Fibroblast of skin of left quadriceps (primary cell): ENCODE data around the gene OSTN.
"Not testable (repeated sequence)": the region's sequence is repeated elsewhere in the genome, so short reads cannot be mapped to it uniquely, and the experiment has no call there.

Source experiments
- DNase-seq, 2 experiments: peaks; one replicate each; pipeline ENCODE4 v3.0.0-alpha.2; 2013; ENCODE audit warnings: low read depth in 2 of 2

The OSTN gene

GRCh38 chr3:191263850-191264249, 64.8 kb downstream of the OSTN start:
- DNase-seq = no peak

DNA sequence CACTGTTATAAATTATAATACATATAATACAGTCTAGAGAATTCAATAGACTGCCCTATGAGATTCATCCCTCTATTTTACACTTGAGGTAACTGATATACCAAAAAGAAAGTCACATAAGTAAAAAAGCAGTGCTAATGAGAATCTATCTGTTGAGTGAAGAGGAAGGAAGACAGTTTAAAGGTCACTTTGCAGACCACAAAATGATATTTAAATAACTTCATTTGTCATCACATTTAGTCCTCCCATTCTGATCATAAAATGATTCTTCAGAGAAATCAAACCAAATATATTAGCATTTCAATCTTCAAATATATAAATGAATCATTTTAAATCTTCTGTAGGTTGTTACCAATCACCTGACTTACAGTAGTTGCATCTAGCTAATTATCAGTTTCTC, 69.7 kb downstream of the OSTN start:
- DNase-seq = no peak

GRCh38 chr3:191269289-191270085, 70.4 kb downstream of the OSTN start:
- no peak for DNase-seq

DNA sequence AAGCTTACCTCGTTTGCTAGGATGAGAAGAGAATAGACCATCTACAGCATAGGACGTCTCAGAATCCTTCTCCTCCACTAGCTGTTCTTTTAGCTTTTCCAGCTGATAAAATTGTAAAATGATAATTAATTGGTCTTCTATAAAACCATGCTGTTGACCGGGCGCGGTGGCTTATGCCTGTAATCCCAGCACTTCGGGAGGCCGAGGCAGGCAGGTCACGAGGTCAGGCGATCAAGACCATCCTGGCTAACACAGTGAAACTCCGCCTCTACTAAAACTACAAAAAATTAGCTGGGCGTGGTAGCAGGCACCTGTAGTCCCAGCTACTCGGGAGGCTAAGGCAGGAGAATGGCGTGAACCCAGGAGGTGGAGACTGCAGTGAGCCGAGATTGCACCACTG, 76.2 kb downstream of the OSTN start:
- DNase-seq = not testable (repeated sequence)

DNA sequence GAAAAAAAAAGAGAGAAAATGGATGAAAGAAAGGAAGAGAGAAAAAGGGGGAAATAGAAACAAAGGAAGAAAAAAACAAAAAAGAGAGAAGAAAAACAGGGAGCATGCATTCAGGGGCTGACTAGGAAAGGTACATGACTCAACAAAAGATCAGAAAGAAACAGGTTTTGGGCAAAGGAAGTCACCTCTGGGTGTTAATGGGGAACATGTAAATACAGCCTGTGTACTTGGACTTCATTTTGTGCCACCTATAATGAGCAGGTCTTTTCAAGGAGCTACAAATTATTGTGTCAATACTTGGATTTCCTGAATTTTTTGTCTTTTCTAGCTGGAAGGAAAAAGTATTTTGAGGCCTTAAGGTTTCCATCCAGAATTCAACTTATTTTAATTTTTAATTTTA, 76.7 kb downstream of the OSTN start:
- no peak for DNase-seq

GRCh38 chr3:191280111-191280510, 81.1 kb downstream of the OSTN start:
- no peak for DNase-seq

DNA sequence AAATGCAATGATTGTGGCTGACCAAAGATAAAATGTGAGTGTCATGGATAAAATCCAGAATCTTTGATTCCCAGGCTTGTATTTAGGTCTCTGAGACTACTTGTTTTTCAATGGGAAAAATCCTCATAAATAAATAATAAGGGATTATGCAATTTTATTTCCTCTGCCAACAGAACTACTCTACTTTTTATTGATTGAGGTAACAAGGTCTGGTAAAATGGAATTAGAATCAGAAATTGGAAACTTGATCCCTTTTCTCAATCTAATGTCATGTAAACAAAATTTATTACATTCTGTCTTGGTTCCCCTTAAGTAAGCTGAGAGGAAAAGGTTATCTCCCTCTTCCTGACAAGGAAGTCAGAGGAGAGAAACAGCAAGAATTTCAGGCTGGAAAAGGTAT, 81.8 kb downstream of the OSTN start:
- DNase-seq = no peak

- DNase-seq = no peak
These were observed 83.5 kb downstream of the OSTN start for GRCh38 chr3:191282251-191283185.

DNA sequence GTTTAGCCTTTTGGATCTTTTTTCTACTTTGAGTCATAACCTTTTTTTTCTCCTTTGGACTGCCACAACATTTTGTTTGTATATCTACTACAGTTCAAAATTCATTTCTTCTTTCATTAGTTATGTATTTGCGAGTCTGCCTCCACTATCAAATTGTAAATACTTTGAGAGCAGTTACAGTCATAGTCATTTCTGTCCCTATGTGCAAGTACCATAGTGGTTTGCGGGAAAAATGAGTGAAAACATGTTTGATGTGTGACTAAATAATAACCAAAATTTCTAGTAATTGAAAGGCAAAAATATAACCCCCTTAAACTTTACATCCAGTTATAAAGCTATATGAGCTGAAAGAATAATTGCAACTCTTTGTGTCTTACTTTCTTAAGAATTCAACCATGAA, 84.4 kb downstream of the OSTN start:
- DNase-seq = no peak

- DNase-seq = peak in 1 of 2 experiments; percentile 4
These were observed 91.4 kb downstream of the OSTN start for GRCh38 chr3:191290311-191291025.

DNA sequence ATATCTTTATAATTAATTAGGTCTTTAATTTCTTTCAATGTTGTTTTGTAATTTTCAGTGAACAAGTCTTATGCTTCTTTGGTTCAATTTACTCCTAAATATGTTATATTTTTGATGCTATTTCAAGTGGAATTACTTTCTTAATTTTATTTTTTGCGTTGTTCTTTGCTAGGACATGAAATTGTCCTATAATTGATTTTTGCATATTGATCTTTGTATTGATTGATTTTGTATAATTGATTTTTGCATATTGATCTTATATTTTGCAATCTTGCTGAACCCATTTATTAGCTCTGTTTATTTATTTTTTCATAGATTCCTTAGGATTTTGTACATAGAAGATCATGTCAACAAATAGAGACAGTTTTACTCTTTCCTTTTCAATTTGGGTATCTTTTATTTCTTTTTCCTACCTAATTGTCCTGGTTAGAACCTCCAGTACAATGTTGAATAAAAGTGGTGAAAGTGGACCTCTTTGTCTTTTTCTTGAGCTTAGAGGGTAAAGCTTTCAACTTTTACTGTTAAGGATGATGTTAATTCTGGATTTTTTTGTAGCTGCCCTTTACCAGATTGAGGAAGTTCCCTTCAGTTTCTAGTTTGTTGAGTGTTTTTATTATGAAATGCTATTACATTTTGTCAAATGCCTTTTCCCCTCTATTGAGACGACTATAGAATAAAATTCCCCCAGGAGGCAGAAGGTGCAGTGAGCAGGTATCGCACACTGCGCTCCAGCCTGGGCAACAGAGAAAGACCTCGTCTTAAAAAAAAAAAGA, 93.4 kb downstream of the OSTN start:
- DNase-seq = no peak

DNA sequence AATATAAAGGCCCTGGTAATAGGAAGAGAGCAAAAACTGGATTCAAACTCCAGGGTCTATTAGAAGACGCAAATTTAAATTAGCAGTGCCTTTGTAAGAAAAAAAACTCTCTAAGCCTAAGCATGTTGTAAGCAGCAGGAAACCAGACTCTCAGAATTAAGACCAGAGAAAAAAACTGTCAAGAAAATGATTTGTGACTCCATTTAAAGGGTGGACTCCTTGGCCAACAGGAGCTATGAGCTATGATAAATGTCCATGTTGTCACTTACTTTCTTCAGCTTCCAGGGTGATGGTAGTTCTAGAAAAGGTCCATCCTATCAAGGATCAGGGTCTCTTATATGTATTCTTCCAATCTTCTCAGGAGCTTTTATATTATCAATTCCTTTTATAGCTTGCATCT, 95.2 kb downstream of the OSTN start:
- no peak for DNase-seq

DNA sequence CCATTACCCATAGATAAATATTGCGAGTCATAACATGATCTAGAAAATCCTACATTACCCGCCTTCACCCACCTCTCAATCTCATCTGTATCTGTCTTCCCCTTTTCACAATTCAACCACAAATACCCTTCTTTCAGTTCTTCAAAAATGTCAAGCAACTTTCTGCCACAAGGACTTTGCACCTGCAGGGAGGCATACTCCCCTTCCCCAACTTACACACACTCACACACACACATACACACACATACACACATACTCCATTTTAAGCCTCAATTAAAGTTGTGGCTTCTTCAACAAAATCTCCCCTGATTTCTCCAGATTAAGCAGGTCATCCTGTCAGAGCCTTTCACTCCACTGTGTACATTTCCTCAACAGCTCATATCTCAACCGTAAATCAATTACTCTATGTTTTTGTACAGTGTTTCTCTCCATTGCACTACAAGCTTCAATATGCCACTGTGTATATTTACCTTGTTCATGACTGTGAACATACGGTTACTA, 97.0 kb downstream of the OSTN start:
- no peak for DNase-seq

- no peak for DNase-seq
These were observed 99.8 kb downstream of the OSTN start for GRCh38 chr3:191298846-191299245.

- no peak for DNase-seq
These were observed 101.4 kb downstream of the OSTN start for GRCh38 chr3:191300422-191300821.

- DNase-seq = no peak
These were observed 102.0 kb downstream of the OSTN start for GRCh38 chr3:191301017-191301416.

GRCh38 chr3:191301782-191302411, 102.9 kb downstream of the OSTN start:
- DNase-seq = no peak

DNA sequence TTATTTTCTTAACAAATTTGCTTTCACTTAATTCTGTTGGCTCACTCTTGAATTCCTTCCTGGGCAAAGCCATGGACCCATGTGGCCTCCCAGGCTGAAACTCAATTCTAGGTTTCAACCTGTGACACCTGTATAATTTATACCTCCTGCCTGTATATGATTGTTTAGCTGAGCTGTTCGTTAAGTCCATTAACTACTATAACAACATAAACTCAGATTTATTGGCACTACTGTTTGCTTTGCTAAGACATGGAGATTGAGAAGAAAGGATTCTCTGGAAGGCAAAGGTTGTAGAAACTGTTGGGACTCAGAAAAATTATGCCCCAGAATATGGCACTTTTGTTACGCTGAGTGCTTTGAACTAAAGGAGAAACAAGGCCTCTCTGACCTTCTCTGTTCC, 103.4 kb downstream of the OSTN start:
- DNase-seq = no peak

- no peak for DNase-seq
These were observed 104.6 kb downstream of the OSTN start for GRCh38 chr3:191303596-191303995.

DNA sequence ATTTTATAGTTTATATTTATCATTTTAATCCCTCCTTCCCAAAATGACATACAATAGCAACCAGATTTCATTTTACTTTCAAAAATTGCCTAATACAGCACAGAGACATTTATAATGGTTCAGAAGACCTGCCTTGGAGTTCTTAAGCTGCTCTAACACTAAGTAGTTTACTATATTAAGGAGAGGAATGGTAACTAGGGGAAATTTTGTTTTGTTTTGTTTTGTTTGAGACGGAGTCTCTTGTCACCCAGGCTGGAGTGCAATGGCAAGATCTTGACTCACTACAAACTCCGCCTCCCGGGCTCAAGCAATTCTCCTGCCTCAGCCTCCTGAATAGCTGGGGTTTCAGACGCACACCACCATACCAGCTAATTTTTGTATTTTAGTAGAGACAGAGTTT, 107.4 kb downstream of the OSTN start:
- DNase-seq = no peak

DNA sequence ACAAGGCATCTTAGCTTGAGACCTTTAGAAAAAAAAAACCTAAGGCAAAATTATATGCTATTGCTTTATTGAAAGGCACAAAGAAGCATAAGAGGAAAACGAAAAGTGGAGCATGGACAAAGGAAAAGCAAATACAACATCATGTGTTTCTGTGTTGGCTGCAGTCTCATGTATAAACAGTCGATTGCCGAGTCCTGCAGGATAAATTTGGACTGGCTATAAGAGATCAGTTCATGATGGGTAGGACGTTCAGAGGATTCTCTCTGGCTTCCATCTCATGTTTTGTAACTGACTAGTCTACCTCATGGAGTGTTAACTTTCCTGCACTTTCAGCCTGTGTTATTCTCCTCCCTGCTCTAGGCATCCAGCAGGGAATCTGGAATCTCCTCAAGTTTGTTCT, 108.3 kb downstream of the OSTN start:
- DNase-seq = no peak
